ENCODE data around the gene ARHGEF1. TPM values are rescaled to one million over a fixed set of nuclear protein-coding genes. Genes with fewer than 3 reads are reported as not detected.

The ARHGEF1 gene
- total RNA-seq, 1 experiment from 2014 or later, result 69.5 TPM

- H3K27me3 ChIP-seq (ENCODE audit: control insufficient read depth, insufficient read depth, low read length), result no peaks in the 10 kb centered on the region
- no peak overlapping the region for H3K4me3 ChIP-seq (ENCODE audit: low read depth in 2 of 2, low read length in 2 of 2)
- in situ Hi-C loops (cut with HindIII; ENCODE audit: low pct_unique_long_range_greater_than_20kb, low sequenced_read_pairs), result no loop called here
- no TSS peak for BruUV-seq (replicated peaks)
- intact Hi-C loops (cut with micrococcal nuclease; ENCODE audit: unreplicated experiment), result no loop called here
- H3K36me3 ChIP-seq (ENCODE audit: control insufficient read depth, insufficient read depth, low read length), result no peaks in the 10 kb centered on the region
- H3K9me3 ChIP-seq (ENCODE audit: control insufficient read depth, insufficient read depth, low read depth, low read length), result no peaks in the 10 kb centered on the region
- CTCF ChIA-PET, result no interaction called here
- ATAC-seq (no peak), DNase-seq (ENCODE audit: low read depth, low spot score) (no peak)
- H3K4me1 ChIP-seq (ENCODE audit: control insufficient read depth, insufficient read depth, low read length), result no peaks in the 10 kb centered on the region
- POLR2A ChIA-PET, result no interaction called here
- no peak for TF ChIP-seq REST (IDR thresholded peaks at IDR 0.05; ENCODE audit: insufficient read depth in 1 of 2, low read depth in 2 of 2, low read length in 1 of 2)
- no peak for TF ChIP-seq SIN3A (IDR thresholded peaks at IDR 0.05; ENCODE audit: borderline replicate concordance, insufficient read depth, low read depth, low read length)
- no peak for TF ChIP-seq CTCF (IDR thresholded peaks at IDR 0.05)
- TF ChIP-seq TCF7L2 (IDR thresholded peaks at IDR 0.05; ENCODE audit: low read depth, low read length), result no peak
- TF ChIP-seq POLR2AphosphoS5 (IDR thresholded peaks at IDR 0.05; ENCODE audit: low read depth, low read length), result no peak
- no peak overlapping the region for H3K27ac ChIP-seq (ENCODE audit: low read length)
These were observed 37.9 kb upstream of the ARHGEF1 start for GRCh38 chr19:41845051-41845590.

- H3K4me3 ChIP-seq (ENCODE audit: low read depth in 2 of 2, low read length in 2 of 2), result no peak overlapping the region
- DNase-seq (ENCODE audit: low read depth, low spot score) (no peak), ATAC-seq (no peak)
- no TSS peak for BruUV-seq (replicated peaks)
- H3K27ac ChIP-seq (ENCODE audit: low read length), result no peak overlapping the region
- POLR2A ChIA-PET, result no interaction called here
- peaks cover under 1% of the 10 kb centered on the region; the same call in 1 of the 2 replicates for H3K27me3 ChIP-seq (ENCODE audit: control insufficient read depth, insufficient read depth, low read length)
- CTCF ChIA-PET, result no interaction called here
- TF ChIP-seq CTCF (IDR thresholded peaks at IDR 0.05) (no peak), SIN3A (IDR thresholded peaks at IDR 0.05; ENCODE audit: borderline replicate concordance, insufficient read depth, low read depth, low read length) (no peak), REST (IDR thresholded peaks at IDR 0.05; ENCODE audit: insufficient read depth in 1 of 2, low read depth in 2 of 2, low read length in 1 of 2) (no peak), TCF7L2 (IDR thresholded peaks at IDR 0.05; ENCODE audit: low read depth, low read length) (no peak), POLR2AphosphoS5 (IDR thresholded peaks at IDR 0.05; ENCODE audit: low read depth, low read length) (no peak)
- no peaks in the 10 kb centered on the region for H3K9me3 ChIP-seq (ENCODE audit: control insufficient read depth, insufficient read depth, low read depth, low read length)
- H3K36me3 ChIP-seq (ENCODE audit: control insufficient read depth, insufficient read depth, low read length), result no peaks in the 10 kb centered on the region
- intact Hi-C loops (cut with micrococcal nuclease; ENCODE audit: unreplicated experiment), result no loop called here
- in situ Hi-C loops (cut with HindIII; ENCODE audit: low pct_unique_long_range_greater_than_20kb, low sequenced_read_pairs), result no loop called here
- no peaks in the 10 kb centered on the region for H3K4me1 ChIP-seq (ENCODE audit: control insufficient read depth, insufficient read depth, low read length)
These were observed 35.5 kb upstream of the ARHGEF1 start for GRCh38 chr19:41847351-41848105.

Measured in Panc1 (cell line).